Measurements from ENCODE around the gene C1QTNF1.
"Not testable (repeated sequence)": the region's sequence is repeated elsewhere in the genome, so short reads cannot be mapped to it uniquely, and the experiment has no call there.

The C1QTNF1 gene

DNA sequence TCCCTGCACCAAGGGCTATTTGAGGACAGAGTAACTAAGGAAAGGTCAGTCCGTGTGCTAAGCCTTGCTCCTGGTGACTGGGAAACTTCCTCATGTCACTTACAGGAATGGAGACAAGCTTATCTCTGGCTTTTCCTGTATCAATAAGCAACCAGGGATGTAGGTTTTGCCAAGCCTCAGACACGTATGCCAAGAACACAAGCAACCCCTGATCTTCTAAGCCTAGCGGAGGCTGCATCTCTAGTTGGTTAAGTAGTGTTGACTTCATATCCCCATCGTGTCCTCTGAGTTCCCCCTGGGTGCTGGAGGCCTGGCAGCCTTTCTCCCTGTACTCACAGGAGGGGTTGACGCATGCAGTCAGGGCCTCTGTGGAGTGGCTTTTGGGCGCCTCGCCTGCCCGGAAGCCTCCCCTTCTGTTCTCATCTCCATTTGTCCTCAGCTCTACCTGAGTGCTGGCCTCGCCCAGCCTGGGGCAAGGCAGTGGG, 1.4 kb upstream of the C1QTNF1 start:
- no peak for DNase-seq (ENCODE audit: low read depth in 2 of 2, low spot score in 1 of 2)

DNA sequence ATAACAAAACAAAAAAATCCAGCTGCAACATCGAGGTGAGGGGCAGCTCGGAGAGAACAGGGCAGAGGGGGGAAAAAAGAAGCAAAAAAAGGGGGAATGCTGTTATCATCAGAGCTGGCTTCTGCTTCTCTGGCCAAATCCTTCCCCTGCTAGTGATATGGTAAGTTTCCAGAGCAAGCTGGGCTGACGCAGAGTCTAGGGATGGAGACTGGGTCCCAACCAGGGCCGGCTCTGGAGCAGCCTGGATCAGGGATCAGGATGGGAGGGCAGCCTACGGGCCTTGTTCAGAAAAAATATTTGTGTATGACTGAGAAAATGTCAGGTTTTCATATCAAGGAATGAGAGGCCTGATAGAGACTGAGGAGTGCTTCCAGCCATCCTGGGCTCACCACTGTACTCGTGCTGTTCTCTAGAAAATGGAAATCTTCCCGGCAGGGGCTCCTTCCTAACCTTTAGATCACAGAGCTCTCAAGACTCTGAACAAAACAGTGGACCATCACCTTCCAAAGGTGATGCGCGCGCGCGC, 726 bp upstream of the C1QTNF1 start:
- DNase-seq (ENCODE audit: low read depth in 2 of 2, low spot score in 1 of 2): no peak

DNA sequence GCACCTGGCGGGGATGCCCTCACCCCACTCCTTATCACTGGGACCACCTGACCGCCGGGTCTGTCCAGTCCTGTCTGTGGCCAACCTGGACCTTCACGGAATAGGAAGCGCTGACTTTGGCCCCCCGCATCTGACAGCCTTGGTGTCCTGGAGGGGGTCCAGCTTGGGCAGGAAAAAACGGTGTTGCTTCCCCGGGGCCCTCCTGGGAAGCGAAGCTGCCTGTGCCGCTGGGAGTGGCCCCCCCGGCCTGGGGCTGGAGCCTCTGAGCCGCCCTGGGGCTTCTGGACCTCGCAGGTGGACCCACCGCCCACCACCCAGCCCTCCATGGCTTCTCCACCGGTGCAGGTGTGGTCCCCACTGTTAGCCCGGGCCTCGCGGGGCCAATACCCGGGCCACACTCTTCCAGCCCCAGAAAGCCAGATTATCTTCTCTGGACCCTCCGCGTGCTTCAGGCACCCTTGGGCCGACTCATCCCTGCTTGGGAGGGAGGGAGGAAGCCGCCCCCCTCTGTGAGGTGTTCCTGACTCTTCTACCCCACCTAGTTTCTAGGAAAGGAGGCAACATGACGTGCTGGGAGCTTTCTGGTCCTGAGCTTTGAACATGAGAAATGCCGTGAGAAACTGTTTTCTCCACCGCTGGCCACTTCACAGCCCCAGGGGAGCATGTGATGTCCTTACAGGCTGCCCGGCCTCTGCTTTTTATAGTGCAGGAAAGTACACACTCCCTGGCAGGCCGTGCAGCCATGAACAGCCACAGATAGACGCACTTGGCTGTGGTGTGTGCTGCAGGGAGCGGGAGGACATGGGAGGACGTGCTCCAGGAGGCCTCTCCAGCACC, 1.1 kb downstream of the C1QTNF1 start:
- no peak for DNase-seq (ENCODE audit: low read depth in 2 of 2, low spot score in 1 of 2)

DNA sequence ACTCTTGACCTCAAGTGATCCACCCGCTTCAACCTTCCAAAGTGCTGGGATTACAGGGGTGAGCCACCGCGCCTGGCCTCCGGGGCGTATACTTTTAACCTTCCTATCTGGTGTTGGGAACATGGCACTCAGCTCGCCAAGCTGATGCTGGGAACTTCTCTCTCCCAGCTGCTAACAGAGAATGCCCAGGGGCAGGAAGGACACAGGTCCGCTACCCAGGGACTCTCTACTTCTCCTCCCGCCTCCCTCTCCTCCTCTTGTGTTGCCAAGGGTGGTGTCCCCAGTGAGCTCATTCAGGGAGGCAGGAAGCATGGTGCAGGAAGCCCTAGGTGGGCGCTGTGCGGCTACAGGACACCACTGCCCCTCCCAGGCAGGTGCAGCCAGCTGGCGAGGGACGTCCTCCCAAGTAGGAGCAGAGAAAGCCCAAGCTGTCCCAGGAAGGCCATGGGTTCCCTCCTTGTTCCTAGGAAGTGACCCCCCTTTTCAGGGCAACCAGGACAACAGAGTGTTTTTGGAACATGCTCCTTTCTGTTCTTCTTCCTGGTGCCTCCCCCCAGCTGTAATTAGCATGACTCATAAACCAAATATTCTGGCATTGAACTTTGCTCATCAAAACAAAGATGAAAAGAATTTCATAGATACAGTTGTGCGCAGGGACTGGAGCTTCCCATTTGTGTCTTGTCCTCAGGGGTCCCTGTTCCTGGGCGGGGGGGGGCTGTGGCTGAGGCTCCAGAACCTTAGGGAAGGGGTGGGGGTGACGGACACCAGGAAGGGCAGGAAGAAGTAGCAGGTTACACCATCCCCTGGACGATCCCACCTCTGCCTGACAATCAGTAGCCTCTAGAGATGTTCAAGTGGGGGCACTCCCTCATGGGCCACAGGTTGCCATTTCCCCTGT, 2.7 kb downstream of the C1QTNF1 start:
- no peak for DNase-seq (ENCODE audit: low read depth in 2 of 2, low spot score in 1 of 2)

DNA sequence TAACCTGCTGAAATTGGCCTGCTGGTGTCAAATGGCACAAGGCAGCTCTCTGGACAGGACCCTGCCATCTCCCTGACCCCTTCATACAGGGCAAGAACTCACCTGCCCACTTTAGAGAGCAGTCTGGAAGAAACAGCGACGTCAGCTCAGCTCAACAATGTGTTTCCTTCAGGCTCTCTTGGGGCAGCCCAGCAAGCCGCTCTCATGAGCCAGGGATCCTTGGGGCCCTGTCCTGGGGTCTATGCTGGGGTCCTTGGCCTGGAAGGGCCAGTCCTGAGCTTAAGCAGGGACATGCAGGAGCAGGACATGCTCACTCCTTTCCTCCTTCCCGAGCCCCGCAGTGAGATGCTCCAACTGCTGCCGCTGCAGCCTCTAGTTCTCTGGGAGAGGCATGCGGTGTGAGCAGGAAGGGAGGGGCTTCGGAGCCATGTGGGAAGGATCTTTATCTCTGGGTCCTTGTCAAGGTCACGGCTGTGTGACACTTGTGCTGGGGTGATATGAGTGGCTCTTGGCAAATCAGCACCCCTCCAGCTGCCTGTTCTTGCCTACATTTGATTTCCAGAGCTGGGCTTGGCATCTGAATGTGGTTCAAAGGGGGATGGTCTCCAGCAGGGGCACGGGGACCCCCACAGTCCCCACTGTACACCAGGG, 3.4 kb downstream of the C1QTNF1 start:
- no peak for DNase-seq (ENCODE audit: low read depth in 2 of 2, low spot score in 1 of 2)

DNA sequence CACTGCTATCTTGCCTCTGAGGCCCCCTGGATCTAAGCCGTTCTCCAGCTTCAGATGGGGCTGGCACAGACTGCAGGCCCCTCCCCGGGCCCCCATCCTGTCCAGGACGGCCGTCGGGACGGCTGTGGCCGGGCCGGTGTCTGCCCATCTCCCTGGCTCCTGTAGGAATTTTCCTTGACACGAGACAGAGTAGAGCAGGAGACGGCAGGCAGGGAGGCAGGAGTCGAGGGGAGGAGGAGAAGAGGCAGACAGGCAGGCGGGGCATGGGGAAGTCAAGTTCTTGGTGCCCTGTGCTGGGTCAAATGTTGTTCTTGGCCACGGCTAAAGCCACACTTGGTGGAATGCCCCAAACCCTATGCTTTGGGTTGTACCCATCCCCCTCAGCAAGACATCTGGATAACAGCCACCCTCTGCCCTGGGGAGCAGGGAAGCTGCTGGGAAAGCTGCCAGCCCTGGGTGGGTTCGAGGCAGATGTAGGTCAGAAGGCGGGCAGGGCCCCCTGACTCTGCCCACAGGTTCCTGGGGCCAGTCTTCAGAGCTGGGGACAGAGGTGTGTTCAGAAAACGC, 4.0 kb downstream of the C1QTNF1 start:
- DNase-seq (ENCODE audit: low read depth in 2 of 2, low spot score in 1 of 2): no peak

DNA sequence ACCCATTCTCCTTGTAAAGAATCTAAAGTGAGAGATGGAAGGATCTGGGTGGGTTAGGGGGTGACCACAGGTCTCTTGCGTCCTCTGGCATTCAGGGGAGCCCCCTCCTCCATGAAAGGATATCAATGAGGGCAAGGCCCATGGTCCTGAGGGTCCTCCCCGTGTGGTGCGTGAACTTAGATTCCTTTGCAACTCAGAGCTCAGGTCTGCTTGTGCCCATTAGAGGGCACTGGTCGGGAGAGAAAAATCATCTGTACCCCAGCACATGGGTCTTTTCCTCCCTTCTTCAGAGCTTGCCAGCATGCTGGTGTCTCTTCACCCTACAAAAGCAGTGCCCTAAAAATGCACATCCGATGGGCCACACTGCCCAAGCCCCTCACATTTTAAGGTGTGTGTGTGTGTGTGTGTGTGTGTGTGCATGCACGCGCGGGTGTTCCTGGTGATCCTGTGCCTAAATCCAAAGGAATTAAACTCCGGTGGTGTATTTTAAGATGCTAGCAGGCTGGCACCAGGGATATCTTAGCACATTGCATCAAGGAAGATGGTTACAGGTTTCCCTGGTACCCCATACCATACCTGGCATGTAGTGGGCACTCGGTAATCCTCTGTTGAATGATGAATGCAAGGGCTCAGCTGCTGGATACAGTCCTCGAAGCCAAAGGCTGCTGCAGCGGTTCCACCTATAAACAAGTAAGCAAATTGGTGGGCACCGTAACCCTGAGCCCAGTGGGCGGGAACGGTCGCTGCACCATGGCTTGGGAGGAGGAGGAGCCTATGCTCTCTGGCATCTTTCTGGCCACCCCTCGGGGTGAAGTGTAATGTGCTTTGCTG, 4.7 kb downstream of the C1QTNF1 start:
- no peak for DNase-seq (ENCODE audit: low read depth in 2 of 2, low spot score in 1 of 2)

DNA sequence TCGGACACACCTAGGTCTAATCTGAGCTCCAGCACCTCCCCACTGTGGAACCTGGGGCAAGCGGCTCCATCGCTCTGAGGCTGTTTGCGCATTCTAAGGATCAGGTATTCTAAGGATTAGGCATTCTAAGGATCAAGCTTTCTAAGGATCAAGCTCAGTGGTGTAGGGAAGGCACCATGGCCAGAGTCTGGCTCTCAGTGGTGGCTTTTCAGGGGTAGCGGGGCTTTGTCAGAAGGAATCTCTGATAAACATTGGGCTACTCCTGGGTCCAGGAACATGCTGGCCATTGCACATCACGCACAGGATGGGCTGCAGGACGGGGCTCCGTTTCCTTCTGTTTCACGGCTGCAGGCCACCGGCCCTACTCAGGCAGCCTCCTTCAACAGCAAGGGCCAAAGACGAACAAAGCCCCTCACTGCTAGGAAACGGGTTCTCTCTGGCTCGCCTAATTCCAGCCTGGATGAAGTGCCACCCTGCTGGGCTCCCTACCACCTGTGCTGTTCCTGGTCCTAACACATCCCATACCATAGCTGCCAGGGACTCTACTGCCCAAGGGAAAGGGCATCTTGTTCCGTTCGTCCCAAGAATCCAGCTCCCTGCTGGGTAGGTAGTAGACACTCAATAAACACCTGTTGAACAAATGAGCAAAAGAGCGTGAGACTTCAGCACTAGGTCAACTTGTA, 5.5 kb downstream of the C1QTNF1 start:
- no peak for DNase-seq (ENCODE audit: low read depth in 2 of 2, low spot score in 1 of 2)

DNA sequence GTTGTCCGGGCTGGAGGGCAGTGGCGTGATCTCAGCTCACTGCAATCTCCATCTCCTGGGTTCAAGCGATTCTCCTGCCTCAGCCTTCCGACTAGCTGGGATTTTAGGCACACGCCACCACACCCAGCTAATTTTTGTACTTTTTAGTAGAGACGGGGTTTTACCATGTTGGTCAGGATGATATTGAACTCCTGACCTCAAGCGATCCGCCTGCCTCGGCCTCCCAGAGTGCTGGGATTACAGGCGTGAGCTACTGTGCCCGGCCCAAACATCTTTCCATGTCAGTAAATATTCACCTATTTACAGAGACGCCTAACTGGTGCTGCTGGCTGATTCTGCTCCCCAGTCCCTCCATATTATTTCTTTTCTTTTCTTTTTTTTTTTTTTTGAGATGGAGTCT, 6.7 kb downstream of the C1QTNF1 start:
- not testable (repeated sequence) for DNase-seq (ENCODE audit: low read depth in 2 of 2, low spot score in 1 of 2)

DNA sequence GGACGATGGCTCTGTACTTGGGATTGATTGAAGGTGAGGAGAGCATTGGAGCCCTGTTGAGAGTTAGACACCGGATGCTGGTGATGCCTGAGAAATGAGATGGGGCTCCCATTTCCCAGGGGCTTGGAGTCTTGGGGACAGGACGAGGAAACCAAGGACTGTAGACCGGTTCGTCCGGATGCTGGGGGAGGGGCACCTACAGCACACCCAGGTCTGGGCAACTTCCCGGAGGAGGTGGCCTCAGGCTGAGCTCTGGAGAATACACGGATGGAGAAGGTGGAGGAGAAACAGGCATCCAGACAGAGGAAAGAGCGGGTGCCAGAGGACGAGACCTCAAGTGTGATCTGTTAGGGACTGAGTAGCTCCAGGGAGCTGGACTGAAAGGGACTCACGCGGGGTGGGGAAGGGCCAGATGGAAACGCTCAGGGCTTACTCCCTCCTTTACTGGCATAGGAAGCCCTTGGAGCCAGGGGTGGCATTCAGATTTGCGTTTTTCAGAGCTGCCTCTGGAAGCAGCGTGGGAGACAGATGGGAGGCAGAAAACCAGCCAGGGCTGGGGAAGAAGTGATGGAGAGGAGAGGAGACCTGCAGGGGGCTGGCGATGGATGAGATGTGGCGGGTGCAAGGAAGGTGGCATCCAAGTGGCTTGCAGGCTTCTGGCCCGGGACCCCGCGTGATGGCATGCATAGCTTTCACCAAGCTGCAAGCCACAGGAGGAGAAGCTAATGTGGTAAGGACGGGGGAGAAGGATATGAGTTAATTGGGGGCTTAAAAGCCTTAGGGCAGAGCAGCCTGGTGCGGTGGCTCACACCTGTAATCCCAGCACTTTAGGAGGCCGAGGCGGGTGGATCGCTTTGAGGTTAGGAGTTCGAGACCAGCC, 8.3 kb downstream of the C1QTNF1 start:
- DNase-seq (ENCODE audit: low read depth in 2 of 2, low spot score in 1 of 2): no peak

DNA sequence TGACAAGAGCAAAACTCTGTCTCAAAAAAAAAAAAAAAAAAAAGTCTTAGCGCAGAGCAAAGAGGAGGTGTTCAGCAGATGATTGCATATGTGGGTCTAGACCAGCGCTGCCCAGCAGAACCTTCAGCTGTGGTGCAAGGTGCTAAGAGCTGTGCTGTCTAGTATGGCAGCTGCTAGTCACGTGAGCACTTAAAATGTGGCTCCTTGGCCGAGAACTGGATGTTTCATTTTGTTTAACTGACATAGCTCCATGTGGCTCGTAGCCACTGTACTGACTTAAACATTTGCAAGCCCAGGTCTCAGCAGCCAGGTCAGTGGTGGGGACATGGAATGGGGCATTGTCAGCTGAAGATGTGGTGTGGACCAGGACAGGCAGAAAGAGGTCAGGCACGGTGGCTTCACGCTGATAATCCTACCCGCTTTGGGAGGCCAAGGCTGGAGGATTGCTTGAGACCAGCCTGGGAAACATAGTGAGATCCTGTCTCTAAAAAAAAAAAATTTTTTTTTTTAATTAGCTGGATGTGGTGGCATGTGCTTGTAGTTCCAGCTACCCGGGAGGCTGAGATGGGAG, 9.2 kb downstream of the C1QTNF1 start:
- no peak for DNase-seq (ENCODE audit: low read depth in 2 of 2, low spot score in 1 of 2)

DNA sequence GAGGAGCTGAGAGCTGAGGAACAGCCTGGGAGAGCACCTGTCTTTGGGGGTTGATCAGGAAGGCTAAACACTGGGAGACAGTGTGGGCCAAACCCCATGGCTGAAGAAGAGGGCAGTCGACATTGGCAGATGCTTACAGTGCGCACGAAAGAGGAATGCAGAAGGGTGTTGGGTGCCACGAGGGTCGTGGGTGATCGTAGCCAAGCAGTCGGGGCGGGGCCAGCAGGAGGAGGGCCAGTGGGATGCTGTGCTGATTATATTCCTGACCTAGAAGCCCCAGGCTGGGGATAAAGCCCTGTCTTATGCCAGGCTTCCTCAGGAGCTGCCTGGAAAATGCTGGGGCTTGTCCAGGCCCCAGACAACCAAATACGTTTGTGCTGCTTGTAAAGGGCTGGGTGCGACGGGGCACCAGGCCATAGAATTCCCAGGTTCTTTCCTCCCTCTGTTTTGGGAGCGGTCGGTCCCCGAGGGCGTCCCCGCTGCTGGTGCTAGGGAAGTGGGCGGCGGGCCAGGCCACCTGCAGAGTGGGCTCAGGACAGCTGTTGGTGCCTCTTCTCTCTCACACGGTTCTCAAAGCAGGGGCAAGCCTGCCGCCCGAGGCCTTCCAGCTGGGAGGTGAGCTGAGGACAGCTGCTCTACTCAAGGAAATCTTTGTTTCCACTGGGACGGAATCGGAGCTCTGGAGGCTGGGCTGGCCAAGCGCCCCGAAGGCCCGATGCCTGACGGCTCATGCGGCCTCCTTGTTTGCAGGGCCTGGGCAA, 10.0 kb downstream of the C1QTNF1 start:
- no peak for DNase-seq (ENCODE audit: low read depth in 2 of 2, low spot score in 1 of 2)

DNA sequence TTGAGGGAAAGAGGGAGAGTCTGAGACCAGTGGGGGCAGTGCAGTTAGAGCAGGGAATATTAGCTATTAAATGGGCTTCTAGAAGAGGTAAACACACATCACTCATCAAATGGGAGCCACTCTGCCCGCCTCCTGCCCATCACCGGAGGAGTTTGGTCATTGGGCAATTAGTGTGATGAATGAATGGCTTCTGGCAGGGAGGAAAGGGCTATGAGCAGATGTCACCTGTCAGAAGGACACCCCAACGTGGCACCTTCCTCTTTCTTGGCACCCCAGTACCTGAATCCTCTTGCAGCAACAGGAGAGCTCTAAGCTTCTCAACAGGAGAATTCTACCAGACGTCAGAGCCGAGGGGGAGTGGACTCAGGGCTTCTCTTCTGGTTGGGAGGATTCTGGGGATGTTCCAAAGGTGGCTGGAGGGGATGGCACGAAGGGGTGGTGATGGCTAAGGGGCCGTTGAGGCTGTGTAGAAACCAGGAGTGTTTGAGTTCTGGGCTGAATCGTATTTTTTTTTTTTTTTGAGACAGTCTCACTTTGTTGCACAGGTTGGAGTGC, 11.0 kb downstream of the C1QTNF1 start:
- no peak for DNase-seq (ENCODE audit: low read depth in 2 of 2, low spot score in 1 of 2)

DNA sequence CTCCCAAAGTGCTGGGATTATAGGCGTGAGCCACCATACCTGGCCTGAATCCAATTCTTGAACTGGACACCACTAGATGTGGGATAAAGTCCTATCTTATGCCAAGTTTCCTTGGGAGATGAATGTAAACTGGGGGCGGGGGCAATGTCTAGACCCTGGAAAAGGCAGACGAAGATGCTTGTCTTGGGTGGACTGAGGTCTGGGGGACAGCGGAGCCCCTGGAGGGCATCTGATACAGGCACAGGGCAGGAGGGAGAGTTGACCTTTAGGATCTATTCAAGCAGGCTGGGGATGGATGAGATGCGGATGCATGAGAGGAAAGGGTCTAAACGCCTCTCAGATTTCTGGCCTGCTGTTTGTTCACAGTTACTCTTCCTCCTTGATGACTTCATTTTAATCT, 11.7 kb downstream of the C1QTNF1 start:
- no peak for DNase-seq (ENCODE audit: low read depth in 2 of 2, low spot score in 1 of 2)

DNA sequence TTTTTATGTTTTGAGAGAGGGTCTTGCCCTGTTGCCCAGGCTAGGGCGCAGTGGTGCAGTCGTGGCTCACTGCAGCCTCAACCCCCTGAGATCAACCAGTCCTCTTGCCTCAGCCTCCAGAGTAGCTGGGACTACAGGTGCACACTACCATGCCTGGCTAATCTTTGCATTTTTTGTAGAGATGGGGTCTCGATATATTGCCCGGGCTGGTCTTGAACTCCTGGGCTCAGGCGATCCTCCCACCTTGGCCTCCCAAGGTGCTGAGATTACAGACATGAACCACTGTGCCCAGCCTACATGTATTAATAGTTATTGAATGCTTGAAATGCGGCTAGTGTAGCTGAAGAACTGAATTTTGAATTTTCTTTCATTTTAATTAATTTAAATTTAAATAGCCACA, 12.2 kb downstream of the C1QTNF1 start:
- DNase-seq (ENCODE audit: low read depth in 2 of 2, low spot score in 1 of 2): no peak

DNA sequence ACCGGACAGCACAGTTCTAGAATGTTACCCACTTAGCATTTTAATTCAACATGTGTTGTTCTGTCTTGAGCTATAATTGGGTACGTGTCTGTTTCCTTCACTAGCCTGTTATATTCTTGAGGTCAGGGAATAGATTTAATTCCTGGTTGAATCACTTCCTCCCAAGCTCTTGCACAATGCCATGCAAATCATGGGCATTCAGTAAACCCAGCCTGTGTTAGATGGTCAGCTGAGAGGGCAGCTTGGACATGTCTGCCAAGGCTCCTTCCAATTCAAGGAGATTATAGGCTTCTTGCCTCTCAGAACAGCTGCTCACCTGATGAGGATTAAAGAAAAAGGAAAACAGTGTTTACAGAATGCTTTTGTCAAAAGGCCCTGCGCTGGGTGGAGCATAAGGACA, 12.6 kb downstream of the C1QTNF1 start:
- no peak for DNase-seq (ENCODE audit: low read depth in 2 of 2, low spot score in 1 of 2)

DNA sequence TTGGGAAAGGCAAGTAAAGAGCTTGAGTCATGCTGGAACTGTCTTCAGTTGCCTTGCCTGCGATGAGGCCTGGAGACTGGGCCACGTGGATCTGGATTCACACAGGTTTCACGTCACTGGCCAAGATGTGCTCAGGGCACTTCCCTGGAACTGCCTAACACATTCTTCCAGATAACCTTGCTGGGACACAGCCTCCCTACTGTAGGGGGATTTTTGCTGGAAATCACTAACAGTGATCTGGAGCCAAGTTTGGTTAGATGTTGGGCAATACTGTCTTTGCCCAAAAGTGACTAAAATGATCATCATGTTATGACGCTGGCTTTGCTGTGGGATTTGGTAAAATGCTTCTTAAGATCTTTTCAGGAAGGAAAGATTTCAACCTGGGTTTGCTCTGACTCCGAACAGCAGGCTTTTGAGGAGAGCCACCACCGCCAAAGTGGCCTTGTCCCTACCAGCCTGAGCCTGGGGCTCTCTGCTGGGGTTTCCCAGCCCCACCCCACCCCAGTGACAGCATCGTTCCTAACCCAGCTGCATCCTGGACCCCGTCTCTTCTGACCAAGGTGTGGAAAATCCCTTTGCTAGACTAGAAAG, 14.7 kb downstream of the C1QTNF1 start:
- DNase-seq (ENCODE audit: low read depth in 2 of 2, low spot score in 1 of 2): no peak
